Endothelial cell of umbilical vein (primary cell): ENCODE results near the gene TBC1D10B. TPM values are rescaled to one million over a fixed set of nuclear protein-coding genes. Genes with fewer than 3 reads are reported as not detected.

Experiments
- BruUV-seq: library from RNA; stranded (reverse); fragments of 400-500 nt; replicated peaks from 2 replicates; lab custom pipeline; 2021; lab: Mats Ljungman, UMichigan
- CTCF ChIA-PET: fragments of 300-600, 350-600 bp; sonication (Branson Sonifier 250); formaldehyde crosslinking; loops from one replicate; lab custom pipeline; 2021; ENCODE audit warnings: antibody characterized with exemption, inconsistent platforms; lab: Charles Lee
- POLR2A ChIA-PET: fragments of 300-600, 350-600 bp; sonication (Branson Sonifier 250); formaldehyde crosslinking; loops from one replicate; lab custom pipeline; 2021; ENCODE audit warnings: antibody characterized with exemption, inconsistent platforms; lab: Charles Lee
- DNase-seq: peaks from one replicate; pipeline ENCODE4 v3.0.0-alpha.2; 2011; ENCODE audit warnings: low read depth, low spot score
- FAIRE-seq: peaks from 2 replicates; lab custom pipeline; 2011; peaks lifted over from hg19 to GRCh38; lab: Jason Lieb, UNC
- H2AFZ ChIP-seq: 2 replicates; pipeline ENCODE4 v1.6.0; 2012; ENCODE audit warnings: low read depth, low read length, control low read depth, inconsistent platforms
- H3K27ac ChIP-seq: 2 replicates; pipeline ENCODE4 v1.5.1; 2011; ENCODE audit warnings: low read depth, mild to moderate bottlenecking, control low read depth, low read length, moderate library complexity; ENCODE audit not compliant: insufficient read depth
- H3K27me3 ChIP-seq, 2 experiments: 2 replicates each; pipeline versions ENCODE4 v1.6.0 to v1.6.1; 2011; ENCODE audit warnings: low read length in 2 of 2, mixed read lengths in 1 of 2; ENCODE audit not compliant: control insufficient read depth in 2 of 2, insufficient read depth in 2 of 2
- H3K36me3 ChIP-seq, 2 experiments: 2 replicates in 1 of 2; 3 replicates in 1 of 2; pipeline ENCODE4 v1.5.1; 2011; ENCODE audit warnings: low read length in 2 of 2, mild to moderate bottlenecking in 1 of 2, moderate library complexity in 1 of 2; ENCODE audit not compliant: control insufficient read depth in 2 of 2, insufficient read depth in 2 of 2; ENCODE audit errors: extremely low read depth in 1 of 2
- H3K4me1 ChIP-seq: 3 replicates; pipeline ENCODE4 v1.5.1; 2011; ENCODE audit warnings: mild to moderate bottlenecking, low read length; ENCODE audit not compliant: control insufficient read depth, insufficient read depth; ENCODE audit errors: extremely low read depth
- H3K4me2 ChIP-seq: 2 replicates; pipeline ENCODE4 v1.6.1; 2011; ENCODE audit warnings: low read length, control low read depth, mixed read lengths; ENCODE audit not compliant: insufficient read depth
- H3K4me3 ChIP-seq, 3 experiments: fragments of 200-600 bp in 1 of 3; sonication (generic), shearing (Covaris generic) in 1 of 3; replicated peaks in 1 of 3; 2 replicates each; pipeline ENCODE4 v1.5.1; 2011 to 2016; ENCODE audit warnings: control low read depth in 3 of 3, low read length in 3 of 3, mild to moderate bottlenecking in 2 of 3, inconsistent platforms in 1 of 3, low read depth in 1 of 3, moderate library complexity in 1 of 3; ENCODE audit not compliant: insufficient read depth in 1 of 3
- H3K79me2 ChIP-seq: 2 replicates; pipeline ENCODE4 v1.6.0; 2012; ENCODE audit warnings: low read length, inconsistent platforms; ENCODE audit not compliant: control insufficient read depth, insufficient read depth
- H3K9ac ChIP-seq: replicated peaks from 2 replicates; pipeline ENCODE3; 2011; ENCODE audit warnings: low read length, control low read depth; ENCODE audit not compliant: insufficient read depth; ENCODE audit errors: extremely low read depth
- H3K9me1 ChIP-seq: replicated peaks from 3 replicates; pipeline ENCODE4 v1.6.0; 2011; ENCODE audit warnings: mild to moderate bottlenecking, low read length; ENCODE audit not compliant: control insufficient read depth, insufficient read depth; ENCODE audit errors: extremely low read depth
- H3K9me3 ChIP-seq: replicated peaks from 2 replicates; pipeline ENCODE4 v1.5.1; 2012; ENCODE audit warnings: low read length, inconsistent platforms; ENCODE audit not compliant: control insufficient read depth, insufficient read depth
- H4K20me1 ChIP-seq: replicated peaks from 2 replicates; pipeline ENCODE3; 2011; ENCODE audit warnings: mild to moderate bottlenecking, low read length; ENCODE audit not compliant: control insufficient read depth, insufficient read depth; ENCODE audit errors: extremely low read depth
- CTCF ChIP-seq, 2 donors: IDR thresholded peaks; 1 replicate in 1 of 2; 2 replicates in 1 of 2; pipeline ENCODE4 v1.5.1; 2011; ENCODE audit warnings: low read length in 2 of 2, mild to moderate bottlenecking in 2 of 2, moderate library complexity in 2 of 2, control low read depth in 1 of 2, inconsistent platforms in 1 of 2, low read depth in 1 of 2; ENCODE audit not compliant: insufficient read depth in 1 of 2; ENCODE audit errors: extremely low read depth in 1 of 2
- EZH2 ChIP-seq: IDR thresholded peaks from 2 replicates; pipeline ENCODE4 v1.6.1; 2012; ENCODE audit warnings: borderline replicate concordance, low read depth, mild to moderate bottlenecking, moderate library complexity, low read length, inconsistent platforms; ENCODE audit not compliant: severe bottlenecking
- FOS ChIP-seq: IDR thresholded peaks from 2 replicates; pipeline ENCODE4 v1.6.1; 2011; ENCODE audit warnings: mild to moderate bottlenecking, low read length, moderate library complexity, borderline replicate concordance; ENCODE audit not compliant: insufficient read depth
- GATA2 ChIP-seq: IDR thresholded peaks from 2 replicates; pipeline ENCODE4 v1.7.0; 2011; ENCODE audit warnings: low read depth, mild to moderate bottlenecking, moderate library complexity, mixed read lengths, low read length; ENCODE audit not compliant: insufficient read length, insufficient read depth
- JUN ChIP-seq: IDR thresholded peaks from 2 replicates; pipeline ENCODE4 v1.6.1; 2011; ENCODE audit warnings: borderline replicate concordance, low read depth; ENCODE audit not compliant: insufficient read length, insufficient read depth
- MYC ChIP-seq: IDR thresholded peaks from one replicate; pipeline ENCODE4 v1.6.1; 2011; ENCODE audit warnings: mild to moderate bottlenecking, low read depth, low read length
- POLR2A ChIP-seq: IDR thresholded peaks from 2 replicates; pipeline ENCODE4 v1.6.1; 2012; ENCODE audit warnings: low read depth, mild to moderate bottlenecking, control low read depth, low read length
- POLR2AphosphoS5 ChIP-seq: IDR thresholded peaks from 2 replicates; pipeline ENCODE4 v1.6.1; 2012; ENCODE audit warnings: low read depth, mild to moderate bottlenecking, control low read depth, low read length, moderate library complexity; ENCODE audit not compliant: insufficient read depth
- dilution Hi-C: fragments of 300-500 bp; cut with MboI; formaldehyde crosslinking; loops from one replicate; pipeline ENCODE4 v1.15.0; 2019; ENCODE audit warnings: low sequenced_read_pairs; ENCODE audit not compliant: extremely low pct_ligation_motif_present
- intact Hi-C: fragments of 100-400 bp; cut with micrococcal nuclease; formaldehyde crosslinking; loops from one replicate; pipeline ENCODE4 v1.10.0; 2022
- polyA plus RNA-seq, 4 experiments: library from polyadenylated mRNA; depleted of rRNA in 3 of 4; stranded (reverse) in 3 of 4; unstranded in 1 of 4; fragments of >200 nt; gene quantifications; 2 replicates each; pipeline versions ENCODE4 v1.2.1 to v1.2.3, GENCODE V29; 2011 to 2012; ENCODE audit warnings: missing spikeins in 1 of 4
- total RNA-seq: library from RNA; stranded (reverse); gene quantifications from 2 replicates; pipeline ENCODE4 v1.2.3, GENCODE V29; 2021
- TF ChIP-seq, protein P1 (sequence below): IDR thresholded peaks from 2 replicates; pipeline ENCODE4 v1.6.1; 2011; ENCODE audit not compliant: insufficient read depth, insufficient read length

TBC1D10B gene
- total and polyA plus RNA-seq, 2 donors (not counting 3 experiments of a cell fraction or from before 2014, with no cell fraction given) = 37.0 to 63.0 TPM

GRCh38 chr16:30407102-30407803 lies 37.0 kb upstream of the TBC1D10B start, which contains the start of gene ZNF771:
TSS of gene ZNF771 (plus strand) at chr16:30407606. CDS start at chr16:30408054, 448 bp downstream.
- dilution Hi-C loops (no loop called here), intact Hi-C loops (loop anchor here (10.0 kb wide), 1 partner anchor 312 kb away; the partner anchor contains the start of genes TBX6 and YPEL3)

DNA sequence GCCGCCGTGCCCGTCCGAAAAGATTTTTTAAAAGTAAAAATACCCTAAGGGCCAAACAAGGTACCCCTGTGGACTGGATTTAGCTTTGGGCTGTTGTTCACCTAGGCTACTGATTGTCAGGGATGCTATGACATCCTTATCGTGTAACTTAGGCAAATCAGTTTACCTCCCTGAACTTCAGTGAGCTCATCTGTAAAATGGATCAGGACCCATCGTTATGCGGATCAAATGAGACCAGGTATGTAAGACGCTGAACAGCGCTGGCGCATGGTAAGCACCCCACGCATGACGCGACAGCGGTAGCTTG lies 36.5 kb upstream of the TBC1D10B start:
- DNase-seq = no peak
- ChIA-PET POLR2A (interaction anchor here (1.3 to 1.5 kb wide), 3 partner anchors 11 to 23 kb away, joined by 4 to 7 read pairs (median 6); partner anchors contain the start of gene DCTPP1), CTCF (interaction anchor here (1.1 to 5.3 kb wide), 4 partner anchors 12 to 222 kb away, joined by 3 to 62 read pairs (median 5); partner anchors contain the start of gene ZNF48)
- peaks cover 22% of the 10 kb centered on the region for H3K4me1 ChIP-seq
- peaks cover 2% of the 10 kb centered on the region for H3K79me2 ChIP-seq
- peaks cover 0 to 2% of the 10 kb centered on the region in 2 experiments for H3K36me3 ChIP-seq
- peak overlapping the region in 2 of 3 experiments; percentile 21 to 47 for H3K4me3 ChIP-seq
- no peaks in the 10 kb centered on the region for H3K27me3 ChIP-seq
- no peak overlapping the region for H3K27ac ChIP-seq
- no peaks in the 10 kb centered on the region for H4K20me1 ChIP-seq
- H3K9me1 ChIP-seq = no peaks in the 10 kb centered on the region
- BruUV-seq = TSS peak; percentile 92
- TF ChIP-seq CTCF (IDR thresholded peaks at IDR 0.05; ENCODE audit: extremely low read depth in 1 of 2, insufficient read depth in 1 of 2, low read depth in 1 of 2, low read length in 2 of 2) = no peak
- TF ChIP-seq FOS = no peak
- no peak for TF ChIP-seq EZH2
- TF ChIP-seq, protein P1, sequence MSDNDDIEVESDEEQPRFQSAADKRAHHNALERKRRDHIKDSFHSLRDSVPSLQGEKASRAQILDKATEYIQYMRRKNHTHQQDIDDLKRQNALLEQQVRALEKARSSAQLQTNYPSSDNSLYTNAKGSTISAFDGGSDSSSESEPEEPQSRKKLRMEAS = no peak
- TF ChIP-seq POLR2AphosphoS5 = no peak
- no peak for TF ChIP-seq MYC
- no peak for TF ChIP-seq JUN
- H3K9me3 ChIP-seq = no peaks in the 10 kb centered on the region
- intact Hi-C loops = loop anchor here (10.0 kb wide), 1 partner anchor 312 kb away; the partner anchor contains the start of genes TBX6 and YPEL3
- no peak for FAIRE-seq
- dilution Hi-C loops = no loop called here
- H3K9ac ChIP-seq = peak overlapping the region; percentile 80
- peak overlapping the region; percentile 59 for H3K4me2 ChIP-seq
- H2AFZ ChIP-seq = peak overlapping the region; percentile 53

More at GRCh38 chr16:30407102-30407803, 37.0 kb upstream of the TBC1D10B start, which contains the start of gene ZNF771:
- peak; percentile 88 for DNase-seq
- Histone ChIP-seq H3K4me2 (peak within 1 kb of the TSS; percentile 59), H2AFZ (peak within 1 kb of the TSS; percentile 67), H3K9me1 (no peaks in the 10 kb centered on the region), H3K79me2 (peaks cover 3% of the 10 kb centered on the region), H3K4me1 (peaks cover 22% of the 10 kb centered on the region), H4K20me1 (no peaks in the 10 kb centered on the region), H3K27me3 (no peaks in the 10 kb centered on the region), H3K9me3 (no peaks in the 10 kb centered on the region), H3K4me3 (peak within 1 kb of the TSS; percentile 29 to 56 (median 47)), H3K36me3 (peaks cover under 1 to 6% of the 10 kb centered on the region in 2 experiments), H3K9ac (peak within 1 kb of the TSS; percentile 80), H3K27ac (peak within 1 kb of the TSS; percentile 71)
- peak; percentile 88 for FAIRE-seq
- BruUV-seq = no TSS peak
- ChIA-PET POLR2A (interaction anchor here (1.3 to 1.5 kb wide), 4 partner anchors 11 to 56 kb away, joined by 3 to 7 read pairs (median 5); partner anchors contain the start of gene DCTPP1), CTCF (interaction anchor here (0.8 to 5.3 kb wide), 7 partner anchors 9 to 315 kb away, joined by 3 to 62 read pairs (median 4); partner anchors contain the start of gene ZNF48)
- peak; percentile 15 for TF ChIP-seq FOS
- peak; percentile 91 for TF ChIP-seq POLR2AphosphoS5
- TF ChIP-seq GATA2 = no peak
- TF ChIP-seq, protein P1 = peak; percentile 87
- no peak for TF ChIP-seq EZH2
- peak; percentile 92 for TF ChIP-seq POLR2A
